ENCODE data around the gene RPS15.
A peak's percentile ranks its signal among the peaks of the same experiment; 100 is the strongest.

Gene RPS15

GRCh38 chr19:1422943-1423342 is 15.3 kb upstream of the RPS15 start:
- H3K27ac ChIP-seq = peak overlapping the region; percentile 47; the same call in 1 of the 2 replicates
- no peak for TF ChIP-seq ZFX (IDR thresholded peaks at IDR 0.05; ENCODE audit: borderline replicate concordance)
- peak; percentile 16; the same call in 1 of the 2 replicates for TF ChIP-seq CTCF (IDR thresholded peaks at IDR 0.05)

- peak overlapping the region; percentile 47 for H3K27ac ChIP-seq
- no peak for TF ChIP-seq CTCF (IDR thresholded peaks at IDR 0.05)
Measured at GRCh38 chr19:1423436-1424191, 14.6 kb upstream of the RPS15 start.

- TF ChIP-seq CTCF (IDR thresholded peaks at IDR 0.05) (no peak), ZFX (IDR thresholded peaks at IDR 0.05; ENCODE audit: borderline replicate concordance) (no peak)
- H3K27ac ChIP-seq = peak overlapping the region; percentile 59
Measured at GRCh38 chr19:1424192-1424955, 13.8 kb upstream of the RPS15 start.

GRCh38 chr19:1425102-1425837 is 12.9 kb upstream of the RPS15 start:
- peak overlapping the region; percentile 59 for H3K27ac ChIP-seq
- TF ChIP-seq ZFX (IDR thresholded peaks at IDR 0.05; ENCODE audit: borderline replicate concordance) (no peak), CTCF (IDR thresholded peaks at IDR 0.05) (no peak)

GRCh38 chr19:1425902-1426301 is 12.3 kb upstream of the RPS15 start:
- peak overlapping the region; percentile 12; the same call in 1 of the 2 replicates for H3K27ac ChIP-seq
- TF ChIP-seq CTCF (IDR thresholded peaks at IDR 0.05) = no peak
- TF ChIP-seq ZFX (IDR thresholded peaks at IDR 0.05; ENCODE audit: borderline replicate concordance) = no peak

- no peak for TF ChIP-seq ZFX (IDR thresholded peaks at IDR 0.05; ENCODE audit: borderline replicate concordance)
- TF ChIP-seq CTCF (IDR thresholded peaks at IDR 0.05) = no peak
- 0 out of 2 replicates have a peak overlapping the region, but pooled peaks have one; percentile 12 for H3K27ac ChIP-seq
Measured at GRCh38 chr19:1426736-1427135, 11.5 kb upstream of the RPS15 start.

All from 22Rv1 (cell line).